GM19455 (cell line): ENCODE data around the gene ANXA7.

Source experiments
- ATAC-seq: cut with Tn5 transposase; IDR thresholded peaks from one replicate; pipeline ENCODE4 v1.9.1; 2021; ENCODE audit not compliant: unreplicated experiment

ANXA7 gene

DNA sequence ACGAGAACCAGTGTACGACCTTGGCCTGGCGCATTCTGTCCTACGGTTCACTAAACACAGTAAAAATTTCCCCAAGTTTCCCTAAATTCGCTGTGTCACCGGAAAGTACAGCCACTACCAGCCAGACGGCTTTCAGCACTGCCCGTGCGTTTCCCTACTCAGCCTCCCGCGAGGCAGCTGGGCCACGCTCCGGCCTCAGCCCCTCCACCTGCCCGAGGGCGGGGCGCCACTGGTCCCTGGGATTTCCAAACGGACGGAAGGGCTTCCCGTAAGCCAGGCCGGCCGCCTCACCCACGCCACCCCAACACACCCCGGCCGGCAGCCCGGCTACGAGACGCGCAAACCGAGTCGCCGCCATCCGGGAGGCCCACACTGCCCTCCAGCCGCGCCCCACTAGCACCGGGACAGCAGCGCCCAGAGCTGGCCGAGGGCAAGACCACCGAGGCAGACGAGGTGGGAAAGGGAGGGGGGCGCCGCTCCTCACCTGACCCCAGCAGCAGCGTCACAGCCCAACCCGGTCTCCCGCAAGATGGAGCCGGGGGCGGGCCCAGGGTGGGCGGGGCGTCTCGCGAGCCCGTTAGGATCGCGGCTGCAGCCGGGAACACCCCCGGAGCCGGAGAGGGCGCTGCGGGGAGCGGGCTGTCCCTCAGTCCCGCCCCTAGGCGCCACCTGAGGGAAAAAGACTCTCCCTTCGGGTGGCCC is at the start of gene ANXA7:
ANXA7 (minus strand) TSS at position 531 of the 702 bp plus-strand sequence. CDS start 13,202 bp downstream, outside the sequence.
- ATAC-seq: peak; percentile 84

DNA sequence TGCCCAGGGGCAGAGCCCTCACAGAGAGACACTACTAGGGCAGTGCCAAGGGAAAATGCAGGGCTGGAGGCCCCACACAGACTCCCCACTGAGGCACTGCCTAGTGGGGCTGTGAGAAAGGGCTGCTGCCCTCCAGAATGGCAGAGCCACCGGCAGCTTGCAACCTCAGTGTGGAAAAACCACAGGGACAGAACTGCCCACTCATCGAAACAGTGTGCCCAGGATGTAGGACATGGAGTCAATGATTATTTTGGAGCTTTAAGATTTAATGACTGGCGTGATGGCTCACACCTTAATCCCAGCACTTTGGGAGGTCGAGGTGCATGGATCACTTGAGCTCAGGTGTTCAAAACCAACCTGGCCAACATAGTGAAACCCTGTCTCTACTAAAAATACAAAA is 47.0 kb upstream of the ANXA7 start:
- ATAC-seq: no peak

DNA sequence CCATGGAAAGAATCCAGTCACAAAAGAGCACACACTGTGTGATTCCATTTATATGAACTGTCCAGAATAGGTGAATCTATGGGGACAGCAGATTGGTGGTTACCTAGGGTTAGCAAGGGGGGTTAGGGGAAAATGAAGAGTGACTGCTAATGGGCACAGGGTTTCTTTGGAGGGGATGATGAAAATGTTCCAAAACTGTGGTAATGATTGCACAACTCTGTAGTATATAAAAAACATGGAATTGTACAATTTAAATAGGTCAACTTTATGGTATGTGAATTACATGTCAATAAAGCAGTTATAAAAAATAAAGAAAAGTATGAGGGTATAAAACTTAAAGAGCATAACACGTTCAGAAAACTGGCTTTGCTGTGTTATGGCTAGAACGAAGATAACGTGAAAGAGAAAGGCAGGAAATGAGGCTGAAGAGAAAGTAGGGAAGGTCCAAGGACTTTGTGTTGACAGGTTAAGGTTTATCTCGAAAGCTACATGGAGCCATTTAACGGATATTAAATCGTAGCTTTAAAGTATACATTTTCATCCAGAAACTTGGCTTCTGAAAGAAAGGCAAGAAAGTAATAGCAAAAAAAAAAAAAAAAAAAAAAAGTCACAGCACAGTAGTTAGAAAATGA is 45.9 kb upstream of the ANXA7 start:
- ATAC-seq: no peak

DNA sequence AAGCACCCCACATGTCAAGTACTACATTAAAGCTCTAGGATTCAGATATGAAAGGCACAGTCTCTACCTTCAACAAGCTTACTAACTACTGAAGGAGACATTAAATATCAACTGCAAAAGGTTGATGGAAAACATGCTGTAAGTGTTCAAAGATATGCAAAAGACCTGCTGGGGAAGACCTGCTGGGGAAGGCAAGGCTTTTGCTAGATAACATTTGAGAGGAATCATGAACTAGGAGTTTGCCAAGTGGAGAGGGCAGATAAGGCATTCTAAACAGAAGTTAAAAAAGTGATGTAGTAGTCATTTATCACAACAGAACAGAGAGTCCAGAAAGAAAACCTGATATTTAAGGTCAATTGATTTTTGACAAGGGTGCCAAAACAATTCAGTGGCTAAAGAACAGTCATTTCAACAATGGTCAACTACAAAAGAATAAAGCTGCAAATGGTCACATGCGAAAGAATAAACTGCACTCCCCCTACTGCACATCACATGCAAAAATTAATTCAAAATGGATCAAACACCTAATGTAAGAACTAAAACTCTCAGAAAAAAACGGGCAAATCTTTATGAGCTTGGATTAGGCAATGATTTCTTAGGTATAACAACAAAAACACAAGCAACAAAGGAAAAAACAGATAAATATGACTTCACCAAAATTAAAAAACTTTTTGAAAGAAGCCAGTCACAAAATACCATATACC is 42.5 kb upstream of the ANXA7 start:
- no peak for ATAC-seq

DNA sequence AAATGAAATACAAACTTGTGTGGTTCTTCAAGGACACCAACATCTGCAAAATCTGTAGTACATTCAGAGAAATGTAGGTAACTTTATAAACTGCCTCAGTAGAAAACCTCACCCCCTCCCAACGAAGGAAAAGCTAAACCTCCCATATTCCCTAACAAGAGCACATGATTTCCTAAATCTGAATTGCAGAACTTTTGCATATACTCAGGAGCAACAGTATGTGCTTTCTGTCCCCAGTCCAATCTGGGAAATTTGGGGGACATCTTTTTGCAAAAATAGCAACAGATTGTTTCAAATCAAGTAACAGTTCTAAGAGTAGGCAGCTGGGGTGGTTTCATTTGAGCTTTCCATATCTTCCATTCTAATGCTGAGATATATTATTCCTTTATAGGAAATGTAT is 35.3 kb upstream of the ANXA7 start:
- no peak for ATAC-seq

DNA sequence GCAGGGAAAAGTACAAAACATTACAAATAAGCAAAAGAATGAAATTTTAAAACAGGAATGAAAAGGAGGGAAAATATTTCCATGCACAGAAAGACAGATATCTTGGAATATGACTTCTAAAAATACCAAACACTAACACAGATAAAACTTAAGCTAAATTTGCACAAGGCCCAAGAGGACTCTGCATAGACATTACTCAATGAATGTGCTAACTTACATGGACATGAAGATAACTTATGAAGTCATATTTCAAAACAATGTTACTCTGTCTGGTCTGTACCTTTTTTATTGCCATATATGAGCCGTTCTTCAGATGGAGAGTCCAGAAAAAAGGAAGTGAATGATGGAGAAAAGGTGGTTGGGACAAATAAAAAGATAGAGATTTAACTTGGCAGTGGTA is 34.5 kb upstream of the ANXA7 start:
- no peak for ATAC-seq

DNA sequence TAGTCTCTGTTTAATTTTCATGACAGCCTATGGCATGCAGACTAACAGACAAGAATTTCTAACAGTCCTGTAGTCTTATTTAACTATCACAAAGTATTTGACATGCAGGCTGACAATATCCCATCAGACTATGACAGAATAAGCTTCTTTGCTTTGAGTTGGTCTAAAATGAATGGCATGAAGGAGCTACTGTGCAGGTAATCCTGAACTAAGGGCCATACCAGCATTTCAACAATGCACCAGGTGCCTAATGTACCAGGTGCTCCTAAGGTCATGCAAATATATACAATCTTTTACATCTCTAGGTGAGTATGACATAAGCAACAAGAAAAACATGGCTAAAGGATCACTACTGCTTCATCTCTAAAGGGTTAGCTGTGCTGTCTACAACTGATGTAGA is 33.1 kb upstream of the ANXA7 start:
- no peak for ATAC-seq

DNA sequence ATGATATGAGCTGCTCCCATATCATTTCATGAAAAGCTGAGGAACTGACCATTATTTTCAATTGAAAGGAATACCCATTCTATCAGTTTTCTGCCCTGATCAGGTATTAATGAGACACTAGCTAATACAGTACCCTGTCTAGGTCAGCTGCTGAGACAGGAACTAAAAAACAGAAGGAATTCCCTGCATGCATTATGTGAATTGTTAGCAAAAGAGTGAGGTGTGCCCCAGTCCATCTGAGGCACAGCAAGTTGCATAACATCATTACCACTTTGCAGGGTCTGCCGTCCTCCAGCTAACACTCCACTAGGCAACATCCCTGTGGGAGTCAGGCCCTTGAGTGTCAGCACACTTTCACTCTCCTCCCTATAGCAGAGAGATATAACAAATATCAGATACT is 30.6 kb upstream of the ANXA7 start:
- no peak for ATAC-seq

DNA sequence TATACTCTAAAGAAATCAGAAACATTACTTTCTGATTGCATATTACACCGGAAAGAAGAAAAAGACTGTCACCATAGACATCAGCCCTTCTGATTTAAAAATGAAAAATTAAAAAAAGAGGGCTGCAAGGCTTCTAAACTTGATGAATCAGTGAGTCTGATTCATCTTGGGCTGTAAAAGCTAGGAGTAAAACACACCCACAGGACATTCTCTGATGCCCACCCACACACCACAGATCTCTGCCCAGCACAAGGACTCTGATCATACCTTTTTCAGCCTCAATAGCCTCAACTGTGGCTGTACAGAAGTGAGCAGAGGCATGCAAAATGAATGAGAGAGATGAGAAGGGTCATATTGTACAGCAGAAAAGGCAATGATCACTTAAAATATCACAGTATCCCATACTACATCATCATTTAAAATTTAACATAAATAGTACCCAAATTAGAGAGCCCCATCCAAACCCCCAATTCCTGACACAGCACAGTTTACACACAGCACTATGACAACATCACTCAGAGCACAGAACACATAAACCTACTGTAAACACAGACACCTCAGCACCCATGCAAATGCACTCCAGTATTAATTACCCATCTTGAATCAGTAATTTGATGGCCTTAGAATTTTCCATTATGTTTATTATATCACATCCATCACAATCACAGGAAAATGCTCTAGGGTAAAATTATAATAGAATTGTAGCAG is 25.9 kb upstream of the ANXA7 start:
- no peak for ATAC-seq

DNA sequence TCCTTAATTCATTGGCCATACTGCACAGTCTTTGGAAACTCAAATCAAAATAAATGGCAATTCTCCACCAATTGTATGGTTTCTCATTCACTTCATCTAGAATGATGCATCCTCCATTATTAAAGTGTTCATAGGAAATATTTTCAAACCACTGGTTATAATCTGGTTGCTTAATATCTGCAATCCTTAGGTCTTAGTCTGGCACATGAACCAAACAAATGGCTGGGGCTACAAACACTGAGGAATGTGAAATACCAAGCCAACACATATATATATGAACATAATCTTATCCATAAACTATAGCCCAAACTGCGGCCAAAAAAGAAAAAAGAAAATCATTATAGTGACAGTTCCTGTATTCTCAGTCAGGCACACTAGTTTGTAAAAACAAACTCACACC is 25.2 kb upstream of the ANXA7 start:
- ATAC-seq: no peak

DNA sequence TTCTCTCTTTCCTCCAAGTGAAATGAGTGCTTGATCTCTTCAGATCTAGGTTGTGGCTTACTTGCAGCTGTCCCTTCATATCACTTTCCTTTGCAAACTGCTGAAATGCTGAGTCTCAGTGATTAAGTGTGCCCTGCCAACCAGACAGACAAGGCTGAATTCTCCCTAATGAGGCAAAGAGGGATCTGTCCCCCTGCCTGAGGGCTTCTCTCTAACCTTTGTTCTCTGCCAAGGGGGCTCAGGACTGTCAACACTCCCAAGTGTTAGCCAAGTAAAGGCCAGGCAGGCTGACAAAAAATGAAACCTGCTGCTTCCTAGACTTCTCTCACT is 19.6 kb upstream of the ANXA7 start, which contains the start of gene MSS51:
MSS51 (minus strand) TSS at position 24 of the 330 bp plus-strand sequence. CDS start 5,277 bp downstream, outside the sequence.
- no peak for ATAC-seq

DNA sequence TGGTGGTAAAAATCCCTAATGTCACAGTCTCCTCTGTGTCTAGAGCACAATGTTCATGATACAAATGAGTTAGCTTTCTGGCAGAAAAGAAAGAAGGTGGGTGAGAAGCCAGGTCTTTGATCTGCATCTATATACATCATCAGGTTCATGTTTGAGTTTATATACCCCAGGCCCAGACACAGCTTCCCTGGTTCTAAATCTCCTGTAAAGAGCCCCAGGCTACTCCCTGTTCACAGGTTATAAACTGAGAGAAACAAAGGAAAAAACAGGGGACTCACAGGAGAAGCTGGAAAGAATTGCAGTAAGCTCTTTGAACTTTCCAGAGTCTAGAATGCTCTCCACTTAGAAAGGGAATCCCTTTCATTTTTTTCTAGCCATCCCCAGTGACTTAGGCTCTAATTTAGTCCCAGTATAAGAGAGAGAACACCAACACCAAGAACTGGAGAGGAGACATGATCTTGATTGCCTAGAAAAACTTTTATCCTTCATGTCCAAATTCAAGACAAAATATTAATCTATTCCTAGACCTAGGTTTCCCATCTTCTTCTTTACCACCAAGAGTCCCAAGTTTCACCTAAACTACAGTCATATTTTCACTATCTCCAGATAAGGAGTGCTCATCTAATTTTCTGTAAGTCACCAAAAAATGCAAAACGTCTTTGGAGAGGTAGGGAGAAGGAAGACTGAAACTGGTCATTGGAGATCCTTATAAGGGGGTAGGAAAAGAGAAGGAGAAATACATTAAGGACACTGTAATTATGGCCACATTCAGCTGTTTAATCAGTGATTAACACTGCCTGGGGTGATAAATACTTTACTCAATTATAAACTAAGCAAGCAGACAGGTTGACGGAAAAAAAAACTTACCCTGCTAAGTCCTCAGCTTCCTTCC is 19.0 kb upstream of the ANXA7 start:
- ATAC-seq: no peak

DNA sequence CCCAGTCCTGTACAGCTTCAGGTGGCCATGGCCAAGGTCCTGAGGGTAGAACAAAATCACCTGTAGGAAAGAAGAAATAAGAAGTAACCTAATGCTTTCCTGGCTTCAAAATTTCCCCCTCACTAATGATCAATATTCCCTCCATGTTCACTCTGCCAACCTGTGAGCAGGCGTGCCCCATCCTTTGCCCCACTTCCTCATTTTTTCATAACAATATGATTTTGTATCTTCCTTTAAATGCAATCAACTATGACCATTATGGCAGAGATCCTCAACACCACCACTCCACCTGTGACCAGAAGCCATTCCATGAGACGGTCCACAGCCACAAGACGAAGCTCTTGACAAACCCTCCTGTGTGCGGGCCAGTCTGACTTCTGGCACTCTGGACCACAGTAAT is 12.5 kb upstream of the ANXA7 start:
- ATAC-seq: no peak

DNA sequence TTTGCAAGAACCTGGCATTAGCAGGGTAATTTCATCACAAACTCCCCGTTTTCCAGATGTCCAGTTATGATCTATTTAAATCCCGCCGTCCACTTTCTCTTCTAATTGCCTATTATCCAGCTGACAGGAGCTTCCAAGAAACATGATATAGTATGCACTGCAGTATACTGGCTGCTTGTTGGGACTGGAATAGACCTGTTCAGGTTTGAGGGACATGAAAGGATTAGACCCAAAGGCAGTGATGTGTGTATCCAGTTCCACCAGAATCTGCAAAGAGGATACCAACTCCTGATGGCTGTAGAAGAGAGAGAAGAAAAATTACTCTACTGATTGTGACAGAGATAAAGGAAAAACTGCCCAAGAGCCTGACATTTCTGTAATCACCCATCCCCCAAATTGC is 10.6 kb upstream of the ANXA7 start:
- ATAC-seq: no peak

DNA sequence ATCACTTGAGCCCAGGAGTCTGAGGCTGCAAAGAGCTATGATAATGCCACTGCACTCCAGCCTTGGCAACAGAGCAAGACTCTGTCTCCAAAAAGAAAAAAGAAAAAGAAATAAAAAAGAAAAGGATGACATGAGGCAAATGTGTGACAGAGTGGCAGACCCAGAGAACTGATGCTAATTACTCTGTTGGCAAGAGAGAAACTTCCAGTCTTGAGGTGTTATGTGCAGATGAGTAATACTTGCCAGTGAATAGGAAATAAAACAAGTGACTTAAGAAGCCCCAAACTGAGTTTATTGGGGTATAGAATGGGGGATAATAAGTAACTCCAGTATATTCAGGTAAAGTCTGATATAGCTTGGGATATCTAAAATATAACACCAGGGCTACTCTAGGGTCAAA is 9.5 kb upstream of the ANXA7 start:
- ATAC-seq: no peak

DNA sequence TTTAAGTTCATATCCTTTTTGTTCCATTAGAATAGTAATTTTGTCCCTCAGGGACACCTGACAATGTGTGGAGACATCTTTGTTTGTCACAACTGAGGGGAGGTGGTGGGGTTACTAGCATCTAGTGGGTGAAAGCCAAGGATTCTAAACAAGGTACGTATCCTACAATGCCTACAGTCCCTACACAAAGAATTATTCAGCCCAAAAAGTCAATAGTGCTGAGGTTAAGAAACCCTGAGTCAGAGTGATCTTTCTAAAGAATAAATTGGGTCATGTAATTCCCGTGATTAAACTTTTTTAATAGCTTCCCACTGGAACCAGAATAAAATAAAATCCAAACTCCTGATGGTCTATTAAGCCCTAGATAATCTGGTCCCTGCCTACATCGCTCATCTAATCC is 2.7 kb upstream of the ANXA7 start:
- no peak for ATAC-seq

DNA sequence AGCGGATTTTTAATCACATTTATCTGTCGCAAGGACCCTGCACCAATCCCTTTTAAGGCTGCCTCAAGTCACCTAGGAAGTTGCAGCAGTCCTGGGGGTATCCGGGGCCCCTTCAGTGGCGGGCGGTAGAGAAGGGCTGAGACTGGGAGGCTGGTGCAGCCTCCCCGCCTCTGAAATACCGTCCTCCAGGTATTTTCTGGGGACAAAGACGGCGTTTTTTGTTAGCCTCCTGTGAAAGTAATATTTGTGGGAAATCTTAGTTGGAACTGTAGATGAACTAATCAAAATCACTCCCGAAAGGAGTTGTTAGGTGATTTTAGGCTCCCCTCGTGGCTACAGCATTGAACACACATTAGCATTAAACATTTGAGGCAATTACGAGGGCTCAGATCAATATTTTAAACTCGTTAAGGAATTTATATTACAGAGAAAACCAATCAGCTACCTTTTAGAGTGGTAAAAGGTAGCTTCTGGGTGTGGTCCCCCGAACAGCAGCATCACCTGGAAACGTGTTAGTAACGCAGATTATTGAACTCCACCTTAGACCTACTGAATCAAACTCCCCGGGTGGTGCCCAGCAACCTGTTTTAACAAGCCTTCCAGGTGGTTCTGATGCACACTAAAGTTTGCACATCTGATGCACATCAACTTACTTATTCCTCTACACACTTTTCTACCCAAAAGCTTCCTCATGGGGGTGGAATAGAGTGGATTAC is 530 bp upstream of the ANXA7 start:
- peak; percentile 27 for ATAC-seq

DNA sequence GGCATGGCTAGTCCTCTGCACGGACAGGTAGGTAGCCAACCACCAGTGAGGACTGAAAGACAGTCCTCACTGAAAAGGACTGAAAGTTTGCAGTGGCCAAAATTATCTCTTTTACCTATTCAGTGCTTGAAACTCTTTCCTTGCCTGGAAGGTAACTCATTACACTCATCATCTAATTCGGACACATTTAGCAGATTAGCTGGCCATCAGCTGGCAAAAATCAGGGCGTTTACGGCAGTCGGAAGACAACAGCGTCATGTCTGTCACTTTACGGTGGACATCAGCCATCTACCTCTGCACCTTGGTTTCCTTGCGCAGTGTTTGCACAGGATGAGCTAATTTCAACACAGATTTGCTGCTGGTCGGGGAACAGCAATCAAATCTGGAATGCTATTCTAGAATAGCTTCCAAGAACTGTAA is 740 bp downstream of the ANXA7 start:
- ATAC-seq: peak; percentile 22

DNA sequence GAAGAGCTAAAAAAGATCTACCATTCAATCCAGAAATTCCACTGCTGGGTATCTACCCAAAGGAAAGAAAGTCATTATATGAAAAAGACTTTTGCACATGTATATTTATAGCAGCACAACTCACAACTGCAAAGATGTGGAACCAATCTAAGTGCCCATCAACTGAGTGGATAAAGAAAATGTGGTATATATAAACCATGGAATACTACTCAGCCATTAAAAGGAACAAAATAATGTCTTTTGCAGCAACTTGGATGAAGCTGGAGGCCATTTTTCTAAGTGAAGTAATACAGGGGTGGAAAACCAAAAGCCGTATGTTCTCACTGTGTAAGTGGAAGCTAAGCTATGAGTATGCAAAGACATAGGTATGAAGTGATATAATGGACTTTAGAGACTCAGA is 3.0 kb downstream of the ANXA7 start:
- ATAC-seq: no peak

DNA sequence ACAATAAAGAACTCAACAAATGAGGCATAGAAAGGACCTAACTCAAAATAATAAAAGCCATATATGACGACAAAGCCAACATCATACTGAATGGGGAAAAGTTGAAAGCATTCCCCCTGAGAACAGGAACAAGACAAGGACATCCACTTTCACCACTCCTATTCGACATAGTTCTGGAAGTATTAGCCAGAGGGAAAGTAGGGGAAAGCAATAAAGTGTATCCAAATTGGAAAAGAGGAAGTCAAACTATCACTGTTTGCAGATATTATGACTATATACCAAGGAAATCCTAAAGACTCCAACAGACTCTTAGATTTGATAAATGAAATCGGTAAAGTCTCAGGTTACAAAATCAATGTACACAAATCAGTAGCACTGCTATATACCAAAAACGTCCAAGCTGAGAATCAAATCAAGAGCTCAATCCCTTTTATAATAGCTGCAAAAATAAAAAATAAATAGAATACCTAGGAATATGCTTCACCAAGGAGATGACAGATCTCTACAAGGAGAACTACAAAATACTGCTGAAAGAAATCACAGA is 4.8 kb downstream of the ANXA7 start:
- no peak for ATAC-seq
